ENCODE data around the gene CNGB1. TPM values are rescaled to one million over a fixed set of nuclear protein-coding genes. Genes with fewer than 3 reads are reported as not detected.

CNGB1 gene
- total RNA-seq, 4 donors from 2014 or later: not detected

DNA sequence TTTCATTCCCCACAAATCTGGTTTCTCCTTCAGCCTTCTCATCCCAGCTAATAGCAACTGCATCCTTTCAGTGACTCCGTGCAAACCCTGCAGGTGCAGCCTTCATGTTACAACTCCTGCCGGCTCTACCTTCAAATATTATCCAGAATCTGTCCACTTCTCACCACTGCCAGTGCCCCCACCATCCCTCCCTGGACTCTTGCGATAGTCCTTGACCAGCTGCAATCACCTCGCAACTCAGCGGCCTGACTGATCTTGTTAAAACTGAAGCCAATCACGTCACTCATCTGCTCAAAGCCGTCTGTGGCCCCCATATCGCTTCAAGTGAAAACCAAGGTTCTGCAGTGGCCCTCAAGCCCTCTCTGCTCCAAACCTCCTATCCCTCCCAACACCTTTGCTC is 125.8 kb downstream of the CNGB1 start:
- TF ChIP-seq, protein P1, sequence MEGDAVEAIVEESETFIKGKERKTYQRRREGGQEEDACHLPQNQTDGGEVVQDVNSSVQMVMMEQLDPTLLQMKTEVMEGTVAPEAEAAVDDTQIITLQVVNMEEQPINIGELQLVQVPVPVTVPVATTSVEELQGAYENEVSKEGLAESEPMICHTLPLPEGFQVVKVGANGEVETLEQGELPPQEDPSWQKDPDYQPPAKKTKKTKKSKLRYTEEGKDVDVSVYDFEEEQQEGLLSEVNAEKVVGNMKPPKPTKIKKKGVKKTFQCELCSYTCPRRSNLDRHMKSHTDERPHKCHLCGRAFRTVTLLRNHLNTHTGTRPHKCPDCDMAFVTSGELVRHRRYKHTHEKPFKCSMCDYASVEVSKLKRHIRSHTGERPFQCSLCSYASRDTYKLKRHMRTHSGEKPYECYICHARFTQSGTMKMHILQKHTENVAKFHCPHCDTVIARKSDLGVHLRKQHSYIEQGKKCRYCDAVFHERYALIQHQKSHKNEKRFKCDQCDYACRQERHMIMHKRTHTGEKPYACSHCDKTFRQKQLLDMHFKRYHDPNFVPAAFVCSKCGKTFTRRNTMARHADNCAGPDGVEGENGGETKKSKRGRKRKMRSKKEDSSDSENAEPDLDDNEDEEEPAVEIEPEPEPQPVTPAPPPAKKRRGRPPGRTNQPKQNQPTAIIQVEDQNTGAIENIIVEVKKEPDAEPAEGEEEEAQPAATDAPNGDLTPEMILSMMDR (IDR thresholded peaks at IDR 0.05; ENCODE audit: low read depth): no peak

DNA sequence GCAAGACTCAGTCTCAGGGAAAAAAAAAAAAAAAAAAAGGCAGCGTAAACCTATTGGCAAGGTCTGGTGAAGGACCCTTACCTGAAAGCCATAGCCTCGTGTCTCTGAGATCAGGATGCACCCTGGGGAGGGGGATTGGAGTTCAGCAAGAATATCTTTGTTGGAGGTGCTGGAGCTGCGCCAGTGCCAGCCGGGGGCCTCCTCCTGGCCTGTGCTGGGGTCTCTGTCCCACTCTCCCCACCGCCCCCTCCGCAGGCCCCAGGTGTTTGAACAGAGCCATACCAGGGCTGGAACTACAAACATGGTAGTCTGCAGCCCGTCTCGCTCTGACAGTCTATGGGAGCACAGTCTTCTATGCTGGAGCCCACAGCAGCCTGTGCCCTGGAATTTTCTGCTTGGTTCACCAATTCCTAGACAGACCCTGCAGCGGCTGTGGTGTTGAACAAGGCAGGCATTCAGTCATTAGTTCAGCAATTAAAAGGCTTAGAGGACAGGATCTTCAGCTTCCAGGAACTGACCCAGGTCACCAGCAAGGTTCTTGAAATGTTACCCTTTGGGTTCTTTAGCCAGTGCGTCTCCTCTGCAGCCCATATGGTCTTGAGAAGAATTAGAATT is 126.4 kb downstream of the CNGB1 start:
- TF ChIP-seq, protein P1 (IDR thresholded peaks at IDR 0.05; ENCODE audit: low read depth): no peak

DNA sequence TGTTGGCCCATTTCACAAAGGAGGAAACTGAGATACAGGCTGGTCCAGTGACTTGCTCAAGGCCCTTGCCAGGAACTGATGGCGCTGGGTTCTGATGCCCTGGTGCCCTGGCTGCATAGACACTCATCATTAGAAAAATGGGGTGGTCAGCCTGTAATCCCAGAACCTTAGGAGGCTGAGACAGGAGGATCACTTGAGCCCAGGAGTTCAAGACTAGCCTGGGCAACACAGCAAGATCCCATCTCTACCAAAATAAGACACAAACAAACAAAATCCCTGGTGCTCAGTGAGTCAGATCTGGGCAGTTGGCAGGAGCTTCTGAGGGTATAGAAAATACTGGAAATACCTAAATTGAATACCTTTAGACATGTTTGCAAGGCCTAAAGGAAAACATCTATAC is 127.5 kb downstream of the CNGB1 start:
- TF ChIP-seq, protein P1 (IDR thresholded peaks at IDR 0.05; ENCODE audit: low read depth): no peak

DNA sequence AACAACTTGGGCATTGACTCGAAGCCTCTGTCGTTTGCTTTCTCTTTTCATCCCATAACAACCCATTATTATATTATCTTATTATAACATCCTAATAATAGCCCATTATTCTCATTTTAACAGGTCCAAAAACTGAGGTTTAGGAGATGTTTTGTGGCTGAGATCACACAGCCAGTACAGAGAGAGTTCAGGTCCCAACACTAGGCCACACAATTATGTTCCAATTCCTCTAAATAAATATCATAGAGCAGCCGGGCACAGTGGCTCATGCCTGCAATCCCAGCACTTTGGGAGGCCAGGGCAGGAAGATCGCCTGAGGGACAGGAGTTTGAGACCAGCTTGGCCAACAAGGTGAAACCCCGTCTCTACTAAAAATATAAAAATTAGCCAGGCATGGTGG is 128.3 kb downstream of the CNGB1 start:
- TF ChIP-seq, protein P1 (IDR thresholded peaks at IDR 0.05; ENCODE audit: low read depth): no peak

DNA sequence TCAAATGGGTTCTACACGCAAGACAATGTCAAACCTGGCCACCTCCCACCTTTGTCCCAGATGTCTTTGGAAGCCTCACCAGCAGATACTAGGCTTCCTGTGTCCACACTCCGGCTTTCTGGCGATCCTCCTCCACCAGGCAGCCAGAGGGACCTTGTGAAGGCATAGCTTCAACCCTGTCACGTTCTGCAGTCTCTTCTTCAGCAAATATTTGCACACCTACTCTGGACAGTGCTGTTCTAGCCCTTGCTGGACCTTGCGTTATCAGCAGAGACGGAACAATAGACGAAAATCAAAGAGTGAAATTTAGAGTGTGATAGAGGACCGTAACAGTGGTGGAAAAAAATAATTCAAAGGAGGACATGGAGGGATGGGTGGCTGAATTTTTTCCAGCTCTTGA is 130.1 kb downstream of the CNGB1 start:
- TF ChIP-seq, protein P1 (IDR thresholded peaks at IDR 0.05; ENCODE audit: low read depth): no peak

DNA sequence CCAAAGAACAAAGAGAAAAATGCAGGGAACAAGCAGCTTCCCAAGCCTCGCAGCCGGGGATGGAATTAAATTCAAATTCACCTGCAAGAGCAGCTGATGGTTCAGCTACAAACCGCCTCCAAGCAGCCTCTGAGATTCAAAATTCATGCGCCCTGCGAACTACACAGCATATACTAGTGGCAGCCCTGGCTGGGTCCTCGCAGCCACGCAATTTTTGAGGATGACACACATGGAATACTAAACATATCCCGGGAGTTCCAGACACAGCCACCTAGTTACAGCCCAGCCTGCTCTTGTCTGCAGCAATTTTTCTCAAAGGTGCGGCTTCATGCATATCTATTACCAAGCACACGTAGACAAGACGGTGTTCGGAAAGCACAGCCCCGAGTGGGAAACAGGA is 132.8 kb downstream of the CNGB1 start:
- TF ChIP-seq, protein P1 (IDR thresholded peaks at IDR 0.05; ENCODE audit: low read depth): no peak

- TF ChIP-seq, protein P1 (IDR thresholded peaks at IDR 0.05; ENCODE audit: low read depth): no peak
Measured at GRCh38 chr16:57837305-57838125, 133.4 kb downstream of the CNGB1 start.
